Measurements from ENCODE around the gene CD300C.
"Not testable (repeated sequence)": the region's sequence is repeated elsewhere in the genome, so short reads cannot be mapped to it uniquely, and the experiment has no call there.

Gene CD300C

DNA sequence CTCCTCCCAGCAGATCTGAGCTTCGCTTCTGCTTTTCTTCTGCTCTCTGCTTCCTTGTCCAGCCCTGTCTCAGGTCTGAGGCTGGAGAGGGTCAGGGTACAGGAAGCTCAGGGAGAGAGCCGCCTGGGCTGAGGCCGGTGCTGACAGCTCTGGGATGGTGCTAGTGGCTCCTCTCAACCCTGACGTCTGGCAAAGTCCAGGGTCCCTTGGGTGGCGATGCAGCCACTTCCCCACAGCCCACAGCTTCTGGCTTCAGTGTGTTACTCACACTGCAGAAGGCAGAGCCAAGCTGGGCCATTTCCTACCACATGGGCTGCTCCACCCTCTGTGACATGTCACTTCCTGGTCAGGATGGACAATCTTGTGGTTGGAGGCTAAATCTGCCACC, at the start of gene CD300C:
TSS of gene CD300C (minus strand) at position 273 of the 388 bp plus-strand sequence. CDS start 333 bp downstream, outside the sequence.
- no peak for DNase-seq (ENCODE audit: low read depth in 3 of 3, low spot score in 1 of 3)

DNA sequence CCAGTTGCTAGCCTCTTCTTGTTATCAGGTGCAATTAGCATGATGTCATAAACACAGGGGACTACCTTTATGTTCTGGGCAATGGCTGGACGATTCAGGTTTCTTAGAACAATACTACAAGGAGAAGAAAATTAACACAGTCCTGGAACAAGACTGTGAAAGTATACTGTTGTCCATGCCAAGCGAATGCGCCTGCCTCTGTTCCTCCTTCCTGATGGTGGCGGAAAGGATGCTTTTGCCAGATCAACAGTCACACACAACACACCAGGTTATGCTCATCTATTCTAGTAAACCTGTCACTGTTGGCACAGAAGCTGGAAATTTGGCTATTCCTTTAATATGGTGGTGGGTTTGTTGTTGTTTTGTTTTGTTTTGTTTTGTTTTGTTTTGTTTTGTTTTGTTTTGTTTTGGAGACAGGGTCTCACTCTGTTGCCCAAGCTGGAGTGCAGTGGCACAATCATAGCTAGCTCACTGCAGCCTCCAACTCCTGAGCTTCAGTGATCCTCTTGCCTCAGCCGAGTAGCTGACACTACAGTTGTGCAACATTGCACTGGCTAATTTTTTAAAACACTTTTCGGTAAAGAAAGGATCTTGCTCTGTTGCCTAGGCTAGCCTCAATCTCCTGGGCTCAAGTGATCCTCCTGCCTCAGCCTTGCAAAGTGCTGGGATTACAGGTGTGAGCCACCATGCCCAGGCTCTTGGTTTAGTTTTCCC, 49.3 kb upstream of the CD300C start:
- DNase-seq (ENCODE audit: low read depth in 3 of 3, low spot score in 1 of 3) = no peak

DNA sequence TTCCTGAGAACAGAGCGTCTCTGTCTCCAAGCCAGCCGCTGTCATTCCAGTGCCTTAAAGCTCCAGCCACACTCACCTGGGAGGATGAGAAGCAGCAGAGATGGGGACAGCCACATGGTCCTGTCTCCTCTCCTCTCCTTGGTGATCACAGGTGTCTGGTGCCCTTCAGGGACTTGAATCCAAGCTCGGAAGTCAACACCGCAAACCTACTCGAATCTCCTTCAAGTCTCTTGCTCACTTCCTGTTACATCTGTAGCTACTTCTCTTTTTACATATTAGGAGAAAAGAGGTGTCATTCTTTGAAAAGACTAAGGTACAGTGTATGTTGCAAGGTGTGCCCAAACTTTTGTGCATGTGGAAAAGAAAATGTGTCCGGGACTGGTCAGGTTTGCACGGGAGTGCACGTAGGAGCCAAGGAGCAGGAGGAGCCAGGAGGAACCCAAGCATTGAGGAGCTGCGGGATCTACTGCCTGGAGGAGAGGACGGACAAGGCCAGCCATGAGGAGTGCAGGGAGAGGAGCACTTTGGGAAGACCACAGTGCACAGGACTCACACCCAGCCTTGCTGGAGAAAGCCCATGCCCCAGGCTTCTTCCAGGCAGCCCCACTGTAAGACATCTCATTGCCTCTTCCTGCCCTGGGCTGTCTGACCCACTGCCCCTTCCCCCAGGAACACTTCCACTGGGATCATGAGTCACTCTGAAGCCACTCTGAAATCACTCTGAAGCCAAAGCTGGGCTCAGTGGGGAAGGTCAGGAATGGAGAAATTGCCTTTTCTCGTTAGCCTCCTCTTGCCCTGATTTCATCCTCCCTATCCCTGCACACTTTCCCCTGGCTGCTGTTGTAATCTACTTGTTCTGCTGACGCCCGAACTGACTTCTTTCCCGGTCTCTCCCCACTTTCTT, 46.4 kb upstream of the CD300C start, which contains the start of gene CD300LD:
TSS of gene CD300LD (minus strand) at position 197 of the 904 bp plus-strand sequence. CDS start at position 116, 81 bp downstream.
- DNase-seq (ENCODE audit: low read depth in 3 of 3, low spot score in 1 of 3) = no peak

DNA sequence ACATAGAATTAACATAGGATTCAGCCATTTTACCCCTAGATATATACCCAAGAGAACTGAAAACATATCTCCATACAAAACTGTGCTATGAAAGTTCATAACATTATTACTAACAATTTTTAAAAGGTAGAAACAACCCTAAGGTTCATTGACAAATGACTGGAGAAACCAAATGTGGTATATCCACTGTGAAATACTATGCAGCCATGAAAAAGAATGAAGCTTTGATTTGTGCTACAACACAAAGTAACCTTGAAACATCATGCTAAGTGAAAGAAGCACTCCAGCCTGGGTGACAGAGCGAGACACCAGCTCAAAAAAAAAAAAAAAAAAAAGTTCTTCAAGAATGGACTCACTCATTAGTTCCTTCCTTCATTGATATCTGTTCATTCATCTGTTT, 45.6 kb upstream of the CD300C start:
- DNase-seq (ENCODE audit: low read depth in 3 of 3, low spot score in 1 of 3) = no peak

DNA sequence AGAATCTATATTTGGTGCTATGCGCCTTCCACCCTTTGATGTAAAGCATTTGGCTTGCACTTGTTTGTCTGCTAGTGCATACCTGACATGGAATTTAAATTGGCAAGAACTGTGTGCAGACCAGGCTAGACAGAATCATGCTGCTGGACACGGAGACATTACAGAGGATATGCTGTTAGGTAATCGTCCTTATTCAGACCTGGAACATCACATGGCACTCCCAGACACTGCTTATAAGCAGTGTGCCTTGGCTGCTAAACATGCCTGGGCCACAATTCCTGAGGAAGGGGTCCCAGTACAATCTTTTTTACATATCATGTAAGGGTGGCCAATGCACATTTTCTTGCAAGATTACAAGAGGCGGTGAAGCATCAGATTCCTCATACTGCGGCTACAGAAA, 39.8 kb upstream of the CD300C start:
- DNase-seq (ENCODE audit: low read depth in 3 of 3, low spot score in 1 of 3) = no peak

DNA sequence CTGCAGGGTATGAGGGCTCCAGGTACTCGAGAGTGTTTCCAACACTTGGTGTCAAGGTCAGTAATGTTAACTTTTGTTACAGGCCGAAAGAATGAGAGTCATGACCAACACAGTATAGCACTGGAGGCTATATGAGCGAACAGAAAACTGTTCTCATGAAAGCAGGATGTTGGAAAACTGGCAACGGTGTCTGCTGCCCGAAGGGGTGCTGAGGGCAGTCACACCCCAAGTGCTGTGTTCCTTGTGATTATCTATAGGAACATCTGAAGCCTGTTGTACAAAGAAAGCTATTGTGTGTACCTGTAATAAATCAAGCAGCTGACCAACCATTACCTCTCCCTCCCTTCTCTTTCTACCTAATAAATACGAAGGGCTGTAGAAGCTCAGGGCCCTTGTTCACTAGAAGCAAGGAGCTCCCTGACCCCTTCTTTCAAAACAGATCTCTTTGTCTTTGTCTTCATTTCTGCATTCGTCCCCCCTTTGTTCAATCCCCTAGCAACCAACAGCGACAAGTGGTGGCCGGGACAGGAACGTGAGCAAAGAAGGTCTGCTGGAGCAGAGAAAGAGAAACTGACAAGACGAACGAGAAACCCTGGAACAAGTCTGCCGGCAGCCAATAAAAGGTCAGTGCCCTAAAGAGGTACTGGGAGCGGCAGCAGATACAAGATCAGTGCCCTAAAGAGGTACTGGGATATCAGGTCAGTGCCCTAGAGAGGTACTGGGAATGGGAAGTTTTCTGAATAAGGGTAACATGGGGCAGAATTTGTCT, 38.6 kb upstream of the CD300C start:
- DNase-seq (ENCODE audit: low read depth in 3 of 3, low spot score in 1 of 3) = no peak

DNA sequence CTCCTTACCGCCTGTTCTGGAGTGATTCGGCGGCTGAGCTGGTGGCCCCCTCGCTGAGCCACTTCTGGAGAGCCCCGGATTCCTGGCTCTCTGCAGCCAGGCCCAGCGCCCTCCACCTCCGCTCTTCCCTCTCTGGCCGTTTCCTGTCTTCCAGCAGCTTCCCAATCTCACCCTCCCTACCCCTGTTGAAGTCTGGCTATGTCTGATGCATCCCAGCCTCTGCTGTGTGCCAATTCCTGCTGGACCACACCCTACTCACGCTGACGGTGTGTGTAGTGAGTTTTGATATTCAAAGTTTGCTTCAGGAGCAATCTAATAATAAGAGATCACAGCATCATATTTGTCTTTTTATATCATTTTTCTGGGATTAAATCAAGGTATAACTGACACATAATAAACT, 36.7 kb upstream of the CD300C start:
- DNase-seq (ENCODE audit: low read depth in 3 of 3, low spot score in 1 of 3) = no peak

DNA sequence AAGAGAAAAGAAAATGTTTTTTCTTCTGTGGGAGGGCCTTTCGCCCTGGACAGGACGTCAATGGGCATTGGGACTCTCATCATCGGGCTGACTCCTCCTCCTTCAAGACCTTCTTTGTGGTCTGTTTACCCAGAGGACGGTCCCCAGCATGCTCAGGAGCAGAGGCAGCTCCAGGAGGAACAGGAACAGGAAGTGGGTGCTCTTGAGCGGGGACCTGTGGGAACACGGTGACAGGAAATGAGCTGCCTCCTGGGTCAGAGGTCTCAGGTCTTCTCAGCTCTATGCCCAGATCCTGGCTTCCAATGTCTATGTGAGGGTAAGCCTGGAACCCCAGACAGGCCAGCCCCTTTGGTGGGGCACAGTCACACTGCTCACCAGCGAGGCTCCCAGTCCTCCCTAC, 34.0 kb upstream of the CD300C start:
- no peak for DNase-seq (ENCODE audit: low read depth in 3 of 3, low spot score in 1 of 3)

DNA sequence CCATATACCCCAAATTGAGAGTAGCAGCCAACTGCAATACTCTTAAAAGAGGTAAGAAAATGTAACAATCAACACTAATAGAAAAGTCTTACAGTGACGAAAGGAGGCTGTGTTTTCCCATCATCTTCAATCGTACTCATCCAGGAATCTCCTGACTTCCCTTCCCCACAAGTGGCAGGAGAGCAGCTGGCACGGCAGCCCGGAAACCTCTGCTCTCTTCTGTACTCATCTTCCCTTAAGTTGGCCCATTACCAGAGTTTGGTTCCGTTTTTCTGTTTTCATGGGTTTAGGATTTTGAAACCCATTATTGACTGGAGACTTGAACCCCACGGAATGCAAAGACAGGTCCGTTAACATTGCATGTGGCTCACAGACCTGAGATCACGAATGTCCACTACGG, 33.1 kb upstream of the CD300C start:
- DNase-seq (ENCODE audit: low read depth in 3 of 3, low spot score in 1 of 3) = no peak

DNA sequence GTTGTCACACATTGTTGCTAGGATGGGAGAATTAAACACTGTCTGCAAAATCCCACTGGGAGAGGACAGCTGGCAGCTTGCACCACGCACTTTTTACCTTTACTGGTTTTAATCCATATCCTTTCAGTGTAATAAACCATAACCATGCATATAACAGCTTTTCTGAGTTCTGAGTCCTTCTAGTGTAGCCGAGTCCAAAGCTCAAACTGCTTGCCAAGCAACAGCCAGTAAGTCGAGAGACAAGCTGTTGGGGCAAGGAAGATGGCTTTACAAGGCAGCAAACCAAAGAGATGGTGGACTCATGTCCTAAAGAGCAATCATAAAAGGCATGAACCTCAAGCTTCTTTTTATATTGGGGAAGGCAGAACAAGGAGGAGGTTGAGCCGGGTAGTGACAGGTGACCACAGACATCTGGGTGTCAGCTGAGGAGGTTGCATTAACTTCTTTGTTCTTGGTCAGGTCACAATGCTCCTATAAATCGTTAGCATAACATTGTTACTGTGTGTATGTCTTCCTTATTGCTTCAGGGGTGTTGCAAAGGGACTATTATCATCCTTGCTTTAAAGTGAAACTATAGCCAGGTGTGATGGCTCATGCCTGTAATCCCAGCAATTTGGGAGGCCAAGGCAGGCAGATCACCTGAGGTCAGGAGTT, 28.7 kb upstream of the CD300C start:
- DNase-seq (ENCODE audit: low read depth in 3 of 3, low spot score in 1 of 3) = no peak

DNA sequence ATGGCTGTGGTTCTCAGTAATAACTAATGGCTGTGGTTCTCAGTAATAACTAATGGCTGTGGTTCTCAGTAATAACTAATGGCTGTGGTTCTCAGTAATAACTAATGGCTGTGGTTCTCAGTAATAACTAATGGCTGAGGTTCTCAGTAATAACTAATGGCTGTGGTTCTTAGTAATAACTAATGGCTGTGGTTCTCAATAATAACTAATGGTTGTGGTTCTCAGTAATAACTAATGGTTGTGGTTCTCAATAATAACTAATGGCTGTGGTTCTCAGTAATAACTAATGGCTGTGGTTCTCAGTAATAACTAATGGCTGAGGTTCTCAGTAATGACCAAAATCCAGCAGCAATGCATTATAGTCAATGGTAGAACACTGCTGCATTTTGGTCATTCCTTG, 27.7 kb upstream of the CD300C start:
- not testable (repeated sequence) for DNase-seq (ENCODE audit: low read depth in 3 of 3, low spot score in 1 of 3)

DNA sequence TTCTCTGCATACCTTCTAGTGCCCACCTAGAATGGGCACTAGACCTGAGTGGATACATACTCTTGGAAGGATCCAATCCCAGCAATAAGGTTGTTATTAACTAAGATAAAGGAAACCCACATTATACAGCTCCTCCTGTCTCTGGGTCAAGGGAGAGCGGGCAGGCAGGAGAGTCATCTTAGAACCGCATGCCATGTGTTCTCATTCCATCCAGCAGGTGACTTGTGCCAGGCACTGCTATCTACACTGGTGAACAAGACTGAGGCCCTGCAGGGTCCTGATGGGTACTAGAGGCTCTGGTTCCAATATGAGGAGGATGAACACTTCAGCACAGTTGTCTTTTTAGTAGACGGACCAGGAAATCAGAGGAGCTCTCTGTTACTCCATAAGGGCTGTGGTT, 27.3 kb upstream of the CD300C start:
- no peak for DNase-seq (ENCODE audit: low read depth in 3 of 3, low spot score in 1 of 3)

DNA sequence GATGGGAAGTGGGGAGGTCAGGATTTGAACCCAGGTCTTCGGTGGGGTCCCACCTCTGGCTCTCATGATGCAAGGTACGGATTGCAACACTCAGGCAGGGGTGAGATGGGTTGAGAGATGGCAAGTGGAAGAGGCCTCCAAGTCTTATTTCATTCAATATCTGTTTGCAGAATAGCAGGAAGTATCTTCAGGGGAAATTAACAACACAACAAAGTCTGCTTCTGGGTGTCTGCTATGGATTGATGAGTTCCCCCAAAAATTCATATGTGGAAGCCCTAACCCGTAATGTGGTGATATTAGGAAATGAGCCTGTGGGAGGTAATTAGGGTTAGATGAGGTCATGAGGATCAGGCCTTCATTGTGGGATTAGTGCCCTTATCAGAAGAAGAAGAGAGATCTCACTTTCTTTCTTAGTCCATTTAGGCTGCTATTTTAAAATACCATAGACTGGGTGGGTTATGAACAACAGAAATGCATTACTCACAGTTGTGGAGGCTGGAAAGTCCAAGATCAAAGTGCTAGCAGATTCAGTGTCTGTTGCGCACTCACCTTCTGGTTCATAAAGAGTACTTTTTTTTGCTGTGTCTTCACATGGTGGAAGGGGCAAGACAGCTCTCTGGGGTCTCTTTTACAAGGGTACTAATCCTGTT, 25.8 kb upstream of the CD300C start:
- DNase-seq (ENCODE audit: low read depth in 3 of 3, low spot score in 1 of 3) = no peak

DNA sequence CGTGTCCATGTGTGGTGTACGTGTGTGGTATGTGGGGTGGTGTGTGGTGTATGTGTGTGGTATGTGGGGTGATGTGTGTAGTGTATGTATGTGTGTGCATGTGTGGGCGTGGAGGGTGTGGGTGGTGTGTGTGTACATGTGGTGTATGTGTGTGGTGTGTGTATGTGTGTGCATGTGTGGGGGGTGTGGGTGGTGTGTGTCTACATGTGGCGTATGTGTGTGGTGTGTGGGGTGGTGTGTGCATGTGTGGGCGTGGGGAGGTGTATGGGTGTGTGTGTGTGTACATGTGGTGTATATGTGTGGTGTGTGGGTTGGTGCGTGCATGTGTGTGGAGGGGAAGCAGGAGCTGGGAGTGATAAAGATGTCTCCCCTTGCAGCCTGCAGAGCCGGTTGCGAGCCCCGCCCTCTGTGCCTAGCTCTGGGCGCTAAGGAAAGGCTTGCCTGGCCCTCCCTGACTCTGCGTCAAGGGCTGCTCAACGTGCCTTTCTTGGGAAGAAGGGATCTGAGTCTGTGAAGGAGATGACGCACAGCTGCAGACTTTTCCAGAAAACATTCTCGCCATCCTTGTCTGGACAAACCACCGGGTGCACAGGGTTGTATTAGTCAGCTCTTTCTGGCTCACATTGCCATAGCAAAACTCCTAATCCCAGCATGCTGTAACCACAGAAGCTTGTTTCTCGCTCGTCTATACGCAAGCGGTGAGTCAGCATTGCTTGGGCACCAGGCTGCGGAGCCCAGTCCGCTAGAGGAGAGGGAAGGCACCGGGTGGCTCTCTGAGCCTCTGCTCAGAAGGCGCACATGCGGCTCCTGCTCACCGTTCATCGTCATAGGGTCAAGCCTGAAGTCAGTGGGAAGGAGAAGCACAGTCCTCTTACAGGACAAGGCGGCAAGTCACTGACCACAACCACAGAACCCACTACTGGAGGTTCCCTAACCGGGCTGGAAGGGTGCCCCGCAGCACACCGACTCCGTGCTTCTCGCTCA, 23.4 kb upstream of the CD300C start:
- no peak for DNase-seq (ENCODE audit: low read depth in 3 of 3, low spot score in 1 of 3)

DNA sequence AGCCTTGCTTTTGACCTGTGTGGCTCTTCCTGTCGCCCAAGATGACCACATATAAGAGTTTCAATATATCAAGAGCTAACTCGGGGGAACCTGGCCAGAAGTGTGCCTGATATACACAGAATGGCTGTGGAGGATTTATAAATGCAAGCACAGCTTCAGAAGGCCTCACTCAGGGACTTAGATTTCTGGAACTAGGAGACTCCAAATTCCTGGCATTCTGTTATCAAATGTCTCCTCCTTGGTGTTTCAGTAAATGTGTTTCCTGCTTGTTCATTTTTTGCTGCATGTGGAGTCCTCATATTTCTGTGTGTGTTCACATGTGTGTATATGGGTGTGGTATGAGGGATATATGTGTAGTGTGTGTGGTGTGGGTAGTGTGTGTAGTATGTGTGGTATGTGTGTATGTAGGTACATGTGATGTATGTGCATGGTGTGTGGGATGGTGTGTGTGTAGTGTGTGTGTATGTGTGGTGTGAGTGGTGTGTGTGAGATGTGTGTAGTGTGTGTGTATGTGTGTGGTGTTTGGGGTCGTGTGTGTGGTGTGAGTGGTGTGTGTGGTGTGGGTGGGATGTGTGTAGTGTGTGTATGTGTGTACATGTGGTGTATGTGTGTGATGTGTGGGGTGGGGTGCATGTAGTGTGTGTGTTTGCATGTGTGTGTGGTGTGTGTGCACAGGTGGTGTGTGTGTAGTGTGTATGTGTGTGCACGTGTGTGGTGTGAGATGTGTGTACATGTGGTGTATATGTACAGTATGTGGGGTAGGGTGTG, 22.4 kb upstream of the CD300C start:
- DNase-seq (ENCODE audit: low read depth in 3 of 3, low spot score in 1 of 3) = no peak

DNA sequence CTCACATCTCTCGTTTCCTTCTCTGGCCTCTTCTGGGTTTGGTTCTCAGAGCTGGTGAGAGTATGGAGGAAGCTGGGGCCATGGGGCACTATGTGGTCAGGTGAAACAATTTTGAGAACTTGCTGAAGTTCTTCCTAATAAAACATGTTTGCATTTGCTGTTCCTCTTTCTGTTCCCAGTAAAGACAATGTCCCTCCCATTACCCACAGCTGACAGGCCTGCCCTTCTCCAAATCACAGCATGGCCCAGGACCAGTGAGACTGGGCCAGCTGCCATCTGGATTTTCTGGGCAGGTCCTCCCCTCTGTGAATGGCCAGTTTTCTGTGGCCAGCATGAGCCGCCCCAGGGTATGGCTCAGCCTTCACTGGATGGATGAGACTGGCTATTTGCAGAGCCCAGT, 21.5 kb upstream of the CD300C start, which contains the start of gene CD300H:
TSS of gene CD300H (minus strand) at position 113 of the 400 bp plus-strand sequence.
- DNase-seq (ENCODE audit: low read depth in 3 of 3, low spot score in 1 of 3) = no peak

DNA sequence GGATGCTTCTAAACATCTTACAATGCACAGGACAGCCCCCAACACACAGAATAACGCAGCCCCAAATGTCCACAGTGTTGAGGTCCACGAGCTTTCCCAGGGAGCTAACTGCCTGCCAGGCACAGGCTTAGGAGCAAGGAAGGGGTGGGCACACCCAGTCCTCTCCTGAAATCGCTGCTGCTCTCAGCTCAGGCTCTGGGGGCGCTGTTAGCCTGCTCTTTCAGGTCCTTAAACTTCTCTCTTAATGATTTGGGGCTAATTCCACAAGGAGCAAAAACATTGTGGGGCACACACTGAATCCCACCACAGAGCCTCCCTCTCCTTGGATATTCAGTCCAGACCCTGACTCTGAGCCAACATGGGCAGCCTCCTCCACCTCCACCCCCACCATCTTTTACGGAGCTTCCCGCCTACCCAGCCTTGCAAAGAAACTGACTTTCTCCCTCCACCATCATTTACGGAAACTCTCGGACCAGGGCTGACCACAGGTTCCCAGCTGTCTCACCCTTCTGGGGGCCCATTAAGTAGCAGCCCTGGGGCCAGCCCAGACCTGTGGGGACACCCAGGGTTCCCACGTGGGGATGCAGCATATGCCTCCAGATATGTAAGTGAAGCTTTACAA, 20.3 kb upstream of the CD300C start:
- peak in 1 of 3 donors; percentile 12 for DNase-seq (ENCODE audit: low read depth in 3 of 3, low spot score in 1 of 3)

DNA sequence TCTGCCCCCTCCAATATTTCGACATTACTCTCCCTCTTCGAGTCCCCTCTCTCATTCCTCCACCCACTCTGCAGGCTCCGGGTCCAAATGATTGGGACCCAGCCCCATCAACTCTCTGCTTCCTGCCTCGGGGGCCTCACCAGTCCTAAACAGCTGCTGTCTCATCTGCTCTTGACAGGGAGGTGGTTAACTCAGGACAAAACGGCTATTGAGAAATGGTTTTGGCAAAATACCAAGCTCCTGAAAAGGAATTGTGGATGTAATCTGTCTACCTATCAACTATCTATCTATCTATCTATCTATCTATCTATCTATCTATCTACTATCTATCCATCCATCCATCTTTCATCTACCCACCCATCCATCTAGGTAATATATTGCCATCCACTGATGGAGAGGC, 19.2 kb upstream of the CD300C start:
- DNase-seq (ENCODE audit: low read depth in 3 of 3, low spot score in 1 of 3) = no peak

Measured in stimulated activated CD4-positive, alpha-beta T cell treated with anti-CD3 and anti-CD28 coated beads, TNF-alpha, amount 100 ng/mL, for 1 hour (primary cell).